PC-3 (cell line): ENCODE results near the gene NEK11. TPM values are rescaled to one million over a fixed set of nuclear protein-coding genes. Genes with fewer than 3 reads are reported as not detected.
A peak's percentile ranks its signal among the peaks of the same experiment; 100 is the strongest.

Source experiments
- ATAC-seq: fragments of 200-7000 bp; cut with Tn5 transposase; 2 replicates; pipeline ENCODE4 v1.9.1; 2020; ENCODE audit warnings: mild to moderate bottlenecking, moderate library complexity
- BruUV-seq: library from RNA; stranded (reverse); fragments of 400-500 nt; replicated peaks from 2 replicates; lab custom pipeline; 2021; lab: Mats Ljungman, UMichigan
- CTCF ChIA-PET: fragments of 300-600 bp; sonication (Branson Sonifier 250); formaldehyde crosslinking; loops from one replicate; lab custom pipeline; 2022; ENCODE audit warnings: antibody characterized with exemption; lab: Charles Lee
- POLR2A ChIA-PET: fragments of 300-600 bp; sonication (Branson Sonifier 250); formaldehyde crosslinking; loops from one replicate; lab custom pipeline; 2022; ENCODE audit warnings: antibody characterized with exemption; ENCODE audit not compliant: unreplicated experiment; lab: Charles Lee
- DNase-seq: peaks from one replicate; pipeline ENCODE4 v3.0.0-alpha.2; 2015
- H2AFZ ChIP-seq: fragments of 300-600 bp; sonication (generic); 2 replicates; pipeline ENCODE4 v1.6.0; 2016; ENCODE audit warnings: antibody characterized with exemption, low read length
- H3F3A ChIP-seq: fragments of 300-600 bp; sonication (generic); one replicate; pipeline ENCODE4 v1.6.0; 2017; ENCODE audit warnings: antibody characterized with exemption, low read length, control low read depth, mild to moderate bottlenecking; ENCODE audit not compliant: unreplicated experiment
- H3K27ac ChIP-seq: fragments of 300-600 bp; sonication (generic); 2 replicates; pipeline ENCODE4 v1.5.1; 2016; ENCODE audit warnings: mild to moderate bottlenecking, low read length
- H3K27me3 ChIP-seq: fragments of 300-600 bp; sonication (generic); 2 replicates; pipeline ENCODE4 v1.6.1; 2016; ENCODE audit warnings: low read length, mixed read lengths
- H3K36me3 ChIP-seq: fragments of 300-600 bp; sonication (generic); 2 replicates; pipeline ENCODE4 v1.6.1; 2016; ENCODE audit warnings: low read depth, mixed run types, low read length, mixed read lengths
- H3K4me1 ChIP-seq: fragments of 300-600 bp; sonication (generic); 2 replicates; pipeline ENCODE4 v1.5.1; 2016; ENCODE audit warnings: low read length; ENCODE audit not compliant: insufficient read depth
- H3K4me2 ChIP-seq: fragments of 300-600 bp; sonication (generic); 2 replicates; pipeline ENCODE4 v1.6.0; 2016; ENCODE audit warnings: low read length
- H3K4me3 ChIP-seq: fragments of 300-600 bp; sonication (generic); 2 replicates; pipeline ENCODE4 v1.5.1; 2016; ENCODE audit warnings: mild to moderate bottlenecking, low read length, mixed read lengths
- H3K79me2 ChIP-seq: fragments of 300-600 bp; sonication (generic); 2 replicates; pipeline ENCODE4 v1.6.1; 2017; ENCODE audit warnings: low read length, mixed read lengths
- H3K9ac ChIP-seq: fragments of 300-600 bp; sonication (generic); 2 replicates; pipeline ENCODE4 v1.6.0; 2016; ENCODE audit warnings: mild to moderate bottlenecking, low read length
- H3K9me2 ChIP-seq: fragments of 300-600 bp; sonication (generic); replicated peaks from 2 replicates; pipeline ENCODE4 v1.6.1; 2016; ENCODE audit warnings: mixed run types, low read length, mixed read lengths
- H3K9me3 ChIP-seq: fragments of 300-600 bp; sonication (generic); 2 replicates; pipeline ENCODE4 v1.6.1; 2016; ENCODE audit warnings: low read length, mixed read lengths
- H4K20me1 ChIP-seq: fragments of 300-600 bp; sonication (generic); 2 replicates; pipeline ENCODE4 v1.6.1; 2016; ENCODE audit warnings: low read length, mixed read lengths
- CTCF ChIP-seq: fragments of 300-600 bp; sonication (generic); conservative IDR thresholded peaks from 2 replicates; pipeline ENCODE4 v1.5.1; 2017; ENCODE audit warnings: antibody characterized with exemption, low read depth, mild to moderate bottlenecking, low read length
- EZH2 ChIP-seq: fragments of 300-600 bp; sonication (generic); IDR thresholded peaks from one replicate; pipeline ENCODE4 v1.6.1; 2017; ENCODE audit warnings: antibody characterized with exemption, mild to moderate bottlenecking, low read length; ENCODE audit not compliant: unreplicated experiment
- EZH2phosphoT487 ChIP-seq: fragments of 300-600 bp; sonication (generic); IDR thresholded peaks from 2 replicates; pipeline ENCODE4 v1.6.1; 2018; ENCODE audit warnings: mild to moderate bottlenecking, antibody characterized with exemption, low read length, borderline replicate concordance
- intact Hi-C: fragments of 100-400 bp; cut with micrococcal nuclease; formaldehyde crosslinking; loops from 2 replicates; pipeline ENCODE4 v1.9.0; 2023
- total RNA-seq: library from RNA; depleted of rRNA; stranded (reverse); fragments of >200 nt; gene quantifications from 2 replicates; pipeline ENCODE4 v1.2.3, GENCODE V29; 2014

NEK11 gene
- total RNA-seq, 1 experiment from 2014 or later: 3.1 TPM

GRCh38 chr3:131238496-131238895 is 211.8 kb downstream of the NEK11 start:
- intact Hi-C loops: loop anchor here (10.0 kb wide), 1 partner anchor 146 kb away; the partner anchor contains the start of gene NUDT16
- CTCF ChIA-PET: no interaction called here

GRCh38 chr3:131239267-131239666 is 212.6 kb downstream of the NEK11 start:
- H3K79me2 ChIP-seq: no peaks in the 10 kb centered on the region
- CTCF ChIA-PET: no interaction called here
- no peak overlapping the region for H2AFZ ChIP-seq
- no peak overlapping the region for H3K27ac ChIP-seq
- H3K4me2 ChIP-seq: no peak overlapping the region
- TF ChIP-seq EZH2 (no peak), CTCF (no peak), EZH2phosphoT487 (no peak)
- H3K9ac ChIP-seq: no peak overlapping the region
- H3K27me3 ChIP-seq: no peaks in the 10 kb centered on the region
- intact Hi-C loops: loop anchor here (10.0 kb wide), 1 partner anchor 146 kb away; the partner anchor contains the start of gene NUDT16
- H3K4me3 ChIP-seq: no peak overlapping the region
- BruUV-seq: no TSS peak
- H3K9me2 ChIP-seq: no peaks in the 10 kb centered on the region
- POLR2A ChIA-PET: no interaction called here
- H3K9me3 ChIP-seq: no peaks in the 10 kb centered on the region
- ATAC-seq (no peak), DNase-seq (no peak)
- no peaks in the 10 kb centered on the region for H3K36me3 ChIP-seq
- H3F3A ChIP-seq: no peaks in the 10 kb centered on the region
- no peaks in the 10 kb centered on the region for H3K4me1 ChIP-seq
- no peaks in the 10 kb centered on the region for H4K20me1 ChIP-seq

More at GRCh38 chr3:131238496-131238895, 211.8 kb downstream of the NEK11 start:
- Histone ChIP-seq H3K27me3 (no peaks in the 10 kb centered on the region), H3K79me2 (no peaks in the 10 kb centered on the region), H3K27ac (no peak overlapping the region), H3F3A (no peaks in the 10 kb centered on the region), H3K4me1 (no peaks in the 10 kb centered on the region), H3K9ac (no peak overlapping the region), H2AFZ (no peak overlapping the region), H3K9me2 (no peaks in the 10 kb centered on the region), H3K9me3 (no peaks in the 10 kb centered on the region), H3K4me3 (no peak overlapping the region), H3K36me3 (no peaks in the 10 kb centered on the region), H4K20me1 (no peaks in the 10 kb centered on the region), H3K4me2 (no peak overlapping the region)
- no peak for ATAC-seq
- DNase-seq: no peak
- POLR2A ChIA-PET: interaction anchor here (0.6 kb wide), 1 partner anchor 212 kb away, joined by 3 read pairs; the partner anchor contains the start of genes ASTE1 and NEK11
- TF ChIP-seq CTCF (no peak), EZH2 (no peak), EZH2phosphoT487 (no peak)
- no TSS peak for BruUV-seq

GRCh38 chr3:131242201-131242600 is 215.5 kb downstream of the NEK11 start:
- DNase-seq (no peak), ATAC-seq (no peak)
- no peak overlapping the region for H3K4me2 ChIP-seq
- H3K4me3 ChIP-seq: no peak overlapping the region
- TF ChIP-seq EZH2 (no peak), CTCF (0 out of 2 replicates have a peak, but pooled peaks have one; percentile 25), EZH2phosphoT487 (no peak)
- no peaks in the 10 kb centered on the region for H3F3A ChIP-seq
- no peaks in the 10 kb centered on the region for H3K27me3 ChIP-seq
- ChIA-PET POLR2A (interaction anchor here (0.6 kb wide), 1 partner anchor 893 kb away, joined by 3 read pairs; no protein-coding TSS in a partner anchor), CTCF (no interaction called here)
- BruUV-seq: no TSS peak
- no peaks in the 10 kb centered on the region for H3K79me2 ChIP-seq
- H4K20me1 ChIP-seq: no peaks in the 10 kb centered on the region
- intact Hi-C loops: no loop called here
- H3K27ac ChIP-seq: no peak overlapping the region
- H2AFZ ChIP-seq: no peak overlapping the region
- no peaks in the 10 kb centered on the region for H3K4me1 ChIP-seq
- H3K9ac ChIP-seq: no peak overlapping the region
- no peaks in the 10 kb centered on the region for H3K36me3 ChIP-seq
- no peaks in the 10 kb centered on the region for H3K9me3 ChIP-seq
- H3K9me2 ChIP-seq: no peaks in the 10 kb centered on the region
